ENCODE measurements around the gene GRAMD1B.

- TF ChIP-seq, protein P1, sequence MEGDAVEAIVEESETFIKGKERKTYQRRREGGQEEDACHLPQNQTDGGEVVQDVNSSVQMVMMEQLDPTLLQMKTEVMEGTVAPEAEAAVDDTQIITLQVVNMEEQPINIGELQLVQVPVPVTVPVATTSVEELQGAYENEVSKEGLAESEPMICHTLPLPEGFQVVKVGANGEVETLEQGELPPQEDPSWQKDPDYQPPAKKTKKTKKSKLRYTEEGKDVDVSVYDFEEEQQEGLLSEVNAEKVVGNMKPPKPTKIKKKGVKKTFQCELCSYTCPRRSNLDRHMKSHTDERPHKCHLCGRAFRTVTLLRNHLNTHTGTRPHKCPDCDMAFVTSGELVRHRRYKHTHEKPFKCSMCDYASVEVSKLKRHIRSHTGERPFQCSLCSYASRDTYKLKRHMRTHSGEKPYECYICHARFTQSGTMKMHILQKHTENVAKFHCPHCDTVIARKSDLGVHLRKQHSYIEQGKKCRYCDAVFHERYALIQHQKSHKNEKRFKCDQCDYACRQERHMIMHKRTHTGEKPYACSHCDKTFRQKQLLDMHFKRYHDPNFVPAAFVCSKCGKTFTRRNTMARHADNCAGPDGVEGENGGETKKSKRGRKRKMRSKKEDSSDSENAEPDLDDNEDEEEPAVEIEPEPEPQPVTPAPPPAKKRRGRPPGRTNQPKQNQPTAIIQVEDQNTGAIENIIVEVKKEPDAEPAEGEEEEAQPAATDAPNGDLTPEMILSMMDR (IDR thresholded peaks at IDR 0.05): no peak
- TF ChIP-seq POLR2A (IDR thresholded peaks at IDR 0.05): no peak
Observed at GRCh38 chr11:123645286-123645975, 215.4 kb downstream of the GRAMD1B start.
